Coronary artery (tissue), 2 donors: ENCODE results near the gene PDHX.

Experiments used
- DNase-seq: peaks from one replicate; pipeline ENCODE4 v3.0.0-alpha.2; 2017; ENCODE audit warnings: low spot score
- H3K27ac ChIP-seq, 2 donors: fragments of 200-600 bp; sonication (generic); one replicate each; pipeline ENCODE4 v1.5.1; 2016 to 2019
- H3K4me3 ChIP-seq: fragments of 200-600 bp; sonication (generic); 2 replicates; pipeline ENCODE4 v1.5.1; 2016; ENCODE audit warnings: mild to moderate bottlenecking, moderate library complexity
- TF ChIP-seq, protein P1 (sequence below): fragments of 200-600 bp; sonication (generic); IDR thresholded peaks from one replicate; pipeline ENCODE4 v1.5.1; 2019; ENCODE audit warnings: antibody characterized with exemption

PDHX gene

DNA sequence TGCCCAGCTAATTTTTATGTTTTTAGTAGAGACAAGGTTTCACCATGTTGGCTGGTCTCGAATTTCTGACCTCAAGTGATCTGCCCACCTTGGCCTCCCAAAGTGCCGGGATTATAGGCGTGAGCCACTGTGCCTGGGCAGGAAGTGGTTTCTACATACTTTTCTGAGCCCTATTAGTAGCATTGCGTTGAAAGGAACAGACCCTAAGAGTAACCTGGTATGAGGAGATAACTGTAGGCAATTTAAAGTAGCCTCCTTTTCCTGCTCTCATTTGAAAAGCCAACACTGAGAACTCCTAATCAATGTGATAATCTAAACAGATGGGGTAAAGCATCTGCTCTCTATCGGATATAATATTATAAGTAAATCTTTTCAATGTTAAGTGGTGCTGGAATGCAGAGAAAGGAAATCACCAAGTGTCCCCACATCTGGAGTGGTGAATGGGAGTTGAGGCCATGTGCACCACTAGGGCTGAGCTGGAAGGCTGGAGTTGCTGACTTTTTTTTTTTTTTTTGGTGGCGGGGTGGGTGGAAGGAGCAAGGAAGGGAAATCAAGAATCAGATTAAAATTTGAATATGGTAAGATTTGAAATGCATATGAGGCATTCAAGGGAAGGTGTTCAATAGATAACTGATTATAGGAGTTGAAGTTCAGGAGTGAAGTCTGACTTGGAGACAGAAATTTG lies 20.7 kb downstream of the PDHX start:
- no peak overlapping the region for H3K4me3 ChIP-seq
- DNase-seq: no peak
- H3K27ac ChIP-seq: no peak overlapping the region
- TF ChIP-seq, protein P1, sequence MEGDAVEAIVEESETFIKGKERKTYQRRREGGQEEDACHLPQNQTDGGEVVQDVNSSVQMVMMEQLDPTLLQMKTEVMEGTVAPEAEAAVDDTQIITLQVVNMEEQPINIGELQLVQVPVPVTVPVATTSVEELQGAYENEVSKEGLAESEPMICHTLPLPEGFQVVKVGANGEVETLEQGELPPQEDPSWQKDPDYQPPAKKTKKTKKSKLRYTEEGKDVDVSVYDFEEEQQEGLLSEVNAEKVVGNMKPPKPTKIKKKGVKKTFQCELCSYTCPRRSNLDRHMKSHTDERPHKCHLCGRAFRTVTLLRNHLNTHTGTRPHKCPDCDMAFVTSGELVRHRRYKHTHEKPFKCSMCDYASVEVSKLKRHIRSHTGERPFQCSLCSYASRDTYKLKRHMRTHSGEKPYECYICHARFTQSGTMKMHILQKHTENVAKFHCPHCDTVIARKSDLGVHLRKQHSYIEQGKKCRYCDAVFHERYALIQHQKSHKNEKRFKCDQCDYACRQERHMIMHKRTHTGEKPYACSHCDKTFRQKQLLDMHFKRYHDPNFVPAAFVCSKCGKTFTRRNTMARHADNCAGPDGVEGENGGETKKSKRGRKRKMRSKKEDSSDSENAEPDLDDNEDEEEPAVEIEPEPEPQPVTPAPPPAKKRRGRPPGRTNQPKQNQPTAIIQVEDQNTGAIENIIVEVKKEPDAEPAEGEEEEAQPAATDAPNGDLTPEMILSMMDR: no peak

DNA sequence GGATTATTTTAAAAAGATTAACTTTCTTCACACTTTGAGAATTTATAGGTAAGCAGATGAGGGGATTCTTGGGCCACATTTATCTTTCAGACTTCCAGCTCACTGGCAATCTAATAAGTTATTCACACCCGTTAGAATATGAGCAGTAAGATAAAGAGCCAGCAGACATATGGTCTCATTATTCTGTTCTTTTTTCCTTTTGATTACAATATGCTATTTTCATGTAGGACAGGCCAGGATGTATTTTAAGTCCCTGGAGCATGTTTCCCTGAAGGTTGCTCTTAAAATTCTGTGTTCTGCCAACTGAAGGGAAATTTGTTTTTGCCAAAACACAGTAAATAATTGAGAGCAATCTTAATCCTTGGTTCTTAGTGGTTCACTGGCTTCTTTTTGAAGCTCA lies 22.2 kb downstream of the PDHX start:
- no peak for DNase-seq
- TF ChIP-seq, protein P1: no peak
- H3K4me3 ChIP-seq: no peak overlapping the region
- no peak overlapping the region for H3K27ac ChIP-seq

DNA sequence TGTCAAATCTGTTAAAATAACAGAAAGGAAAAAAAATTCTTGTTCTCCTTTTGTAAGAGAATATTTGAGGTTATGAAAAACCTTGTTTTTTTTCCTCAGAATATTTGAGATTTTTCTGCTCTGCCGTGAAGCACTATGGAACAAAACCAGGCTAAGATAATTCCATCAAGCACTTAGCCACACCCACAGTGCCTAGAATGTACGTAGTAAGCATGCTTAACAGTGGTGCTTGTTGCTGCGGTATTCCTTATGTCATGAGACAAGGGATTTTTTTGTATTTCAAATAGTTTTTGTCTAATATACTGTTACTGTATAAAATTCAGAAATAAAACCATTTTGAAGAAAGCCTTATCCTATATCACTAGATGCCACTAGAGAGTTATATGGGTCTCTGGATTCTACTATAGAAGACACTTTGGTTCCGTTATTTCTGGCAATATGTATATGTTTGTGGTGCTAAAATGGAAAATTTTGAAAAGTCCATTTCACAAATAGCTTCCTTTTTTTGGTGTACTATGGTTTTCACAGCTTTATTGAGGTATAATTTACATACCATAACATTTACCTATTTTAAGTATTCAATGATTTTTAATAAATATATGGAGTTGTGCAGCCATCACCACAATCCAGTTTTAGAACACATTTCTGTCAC lies 23.7 kb downstream of the PDHX start:
- TF ChIP-seq, protein P1: no peak
- DNase-seq: no peak
- H3K4me3 ChIP-seq: no peak overlapping the region
- no peak overlapping the region for H3K27ac ChIP-seq

DNA sequence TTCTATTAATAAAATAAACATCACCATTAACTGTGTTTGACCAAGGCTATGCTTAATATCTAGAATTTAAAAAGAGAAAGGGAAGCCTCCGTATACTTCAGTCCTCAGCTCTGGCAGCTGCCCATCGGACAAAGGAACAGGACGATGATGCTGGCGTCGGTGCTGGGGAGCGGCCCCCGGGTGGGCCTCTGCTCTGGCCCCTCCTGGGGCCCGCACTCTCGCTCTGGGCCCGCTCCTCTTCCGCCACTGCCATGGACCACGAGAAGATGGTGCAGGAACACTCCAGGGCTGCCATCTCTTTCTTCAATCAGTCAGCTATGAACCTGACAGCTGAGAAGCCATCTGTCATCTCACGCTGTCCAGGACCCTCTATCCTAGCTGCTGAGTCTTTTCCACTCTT lies 25.3 kb downstream of the PDHX start:
- TF ChIP-seq, protein P1: no peak
- DNase-seq: no peak

DNA sequence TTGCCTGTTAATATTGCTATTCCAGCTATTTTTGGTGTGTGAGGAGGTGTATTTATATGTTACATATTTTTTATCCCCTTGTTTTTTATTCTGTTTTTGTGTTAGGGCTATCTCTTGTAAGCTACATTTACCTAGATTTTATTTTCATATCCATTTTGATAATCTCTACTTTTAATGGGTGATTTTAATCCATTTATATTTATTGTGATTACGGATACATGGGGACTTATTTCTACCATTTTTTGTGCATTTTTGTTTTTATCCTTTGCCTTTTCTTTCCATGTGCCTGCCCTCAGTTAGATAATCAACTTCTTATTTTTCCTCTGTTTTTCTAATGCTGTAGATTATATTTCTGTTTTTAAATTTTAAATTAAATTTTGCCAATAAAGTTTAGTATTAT lies 28.3 kb downstream of the PDHX start:
- H3K27ac ChIP-seq: no peak overlapping the region
- DNase-seq: no peak
- TF ChIP-seq, protein P1: no peak
- no peak overlapping the region for H3K4me3 ChIP-seq

More for the DNA sequence above, 25.3 kb downstream of the PDHX start:
- Histone ChIP-seq H3K4me3 (no peak overlapping the region), H3K27ac (no peak overlapping the region)

DNA sequence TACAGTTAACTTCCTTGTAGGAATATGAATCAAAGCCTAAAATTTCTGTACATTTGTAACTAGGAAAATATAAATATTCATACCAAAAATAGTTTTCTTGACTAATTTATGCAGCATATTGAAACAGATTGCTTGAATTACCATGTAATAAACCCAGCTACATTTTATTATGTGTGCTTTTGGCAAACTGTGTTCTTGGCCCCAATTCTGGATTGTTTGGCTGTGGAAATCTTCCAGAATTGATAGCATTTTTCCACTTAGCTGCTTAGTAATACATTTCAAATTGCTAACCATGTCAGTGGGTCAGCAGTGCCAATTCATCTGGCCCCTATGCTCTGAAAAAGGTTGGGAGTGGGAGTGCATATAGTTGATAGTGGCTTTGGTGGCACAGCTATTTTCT lies 32.3 kb downstream of the PDHX start:
- Histone ChIP-seq H3K4me3 (no peak overlapping the region), H3K27ac (no peak overlapping the region)
- no peak for DNase-seq
- TF ChIP-seq, protein P1: no peak

DNA sequence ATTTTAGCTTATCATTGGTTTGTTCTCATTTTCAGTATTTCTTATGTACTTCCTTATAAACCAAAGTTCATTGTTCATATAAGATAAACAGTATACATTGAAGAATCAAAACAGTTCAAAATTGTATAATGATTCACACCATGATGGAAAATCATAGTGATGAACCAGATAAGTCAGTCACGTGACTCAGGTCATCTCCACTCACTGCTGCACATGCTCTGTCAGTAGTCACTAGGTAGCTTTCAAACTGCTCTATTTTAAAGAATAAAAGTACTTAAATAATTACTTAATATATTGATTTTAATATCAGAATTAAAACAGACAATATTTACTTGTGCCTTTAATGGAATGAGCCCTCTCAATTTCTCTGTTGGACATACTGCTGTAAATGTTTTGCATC lies 37.5 kb downstream of the PDHX start:
- TF ChIP-seq, protein P1: no peak
- no peak overlapping the region for H3K27ac ChIP-seq
- DNase-seq: no peak
- no peak overlapping the region for H3K4me3 ChIP-seq
